Endothelial cell (in vitro differentiated cells): ENCODE results near the gene SPINT2. TPM values are rescaled to one million over a fixed set of nuclear protein-coding genes. Genes with fewer than 3 reads are reported as not detected.

Experiments
- DNase-seq: peaks from one replicate; pipeline ENCODE4 v3.0.0; 2021; ENCODE audit warnings: low spot score
- H3K27ac Mint-ChIP-seq: one replicate; pipeline ENCODE4 v1.8.0; 2021; ENCODE audit warnings: mixed read lengths, inconsistent platforms; ENCODE audit not compliant: unreplicated experiment
- H3K27me3 Mint-ChIP-seq: one replicate; pipeline ENCODE4 v1.8.0; 2021; ENCODE audit warnings: mild to moderate bottlenecking, moderate library complexity, mixed read lengths, inconsistent platforms; ENCODE audit not compliant: unreplicated experiment
- H3K36me3 Mint-ChIP-seq: one replicate; pipeline ENCODE4 v1.8.0; 2021; ENCODE audit warnings: mild to moderate bottlenecking, low read depth, mixed read lengths, inconsistent platforms; ENCODE audit not compliant: unreplicated experiment
- H3K4me1 Mint-ChIP-seq: one replicate; pipeline ENCODE4 v1.8.0; 2021; ENCODE audit warnings: mild to moderate bottlenecking, mixed read lengths, inconsistent platforms; ENCODE audit not compliant: unreplicated experiment
- H3K4me3 Mint-ChIP-seq: one replicate; pipeline ENCODE4 v1.8.0; 2021; ENCODE audit warnings: mild to moderate bottlenecking, mixed read lengths, inconsistent platforms; ENCODE audit not compliant: unreplicated experiment
- H3K9me3 Mint-ChIP-seq: one replicate; pipeline ENCODE4 v1.8.0; 2021; ENCODE audit warnings: mixed read lengths, inconsistent platforms; ENCODE audit not compliant: unreplicated experiment
- total RNA-seq: library from RNA; stranded (reverse); fragmentation: NEBNext Ultra II Directional; extraction: Animal tissue kit (Norgen Biotek cat#: 25700); gene quantifications from one replicate; pipeline ENCODE4 v1.2.1, GENCODE V29; 2021; ENCODE audit not compliant: unreplicated experiment
- TF ChIP-seq, protein P1 (sequence below): fragments of 200-600 bp; sonication (generic); IDR thresholded peaks from one replicate; pipeline ENCODE4 v1.5.0; 2021; ENCODE audit warnings: antibody characterized with exemption; ENCODE audit not compliant: unreplicated experiment

Gene SPINT2
- total RNA-seq, 1 donor from 2014 or later, result 93.4 TPM

DNA sequence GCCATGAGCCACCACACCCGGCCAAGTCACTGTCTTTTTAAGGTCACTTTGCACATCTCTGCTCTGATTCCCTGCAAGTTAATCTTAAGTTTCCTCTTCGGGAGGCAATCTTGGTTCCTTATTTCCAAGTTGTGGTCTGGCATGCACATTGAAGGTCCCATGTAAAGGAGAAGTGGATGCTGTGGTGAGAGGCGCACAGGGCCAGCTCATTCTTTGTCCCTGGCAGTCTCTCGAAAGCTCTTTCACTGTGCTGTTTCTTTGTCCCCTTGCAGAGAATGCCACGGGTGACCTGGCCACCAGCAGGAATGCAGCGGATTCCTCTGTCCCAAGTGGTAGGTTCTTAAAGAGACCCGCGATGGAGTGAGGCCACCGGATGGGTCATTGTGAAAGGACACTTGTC is 23.2 kb downstream of the SPINT2 start:
- no peak for DNase-seq
- peaks cover 8% of the 10 kb centered on the region for H3K4me1 Mint-ChIP-seq
- no peaks in the 10 kb centered on the region for H3K9me3 Mint-ChIP-seq
- peaks cover 3% of the 10 kb centered on the region for H3K27me3 Mint-ChIP-seq
- H3K36me3 Mint-ChIP-seq, result peaks cover 13% of the 10 kb centered on the region
- no peak overlapping the region for H3K4me3 Mint-ChIP-seq
- no peak overlapping the region for H3K27ac Mint-ChIP-seq
- TF ChIP-seq, protein P1, sequence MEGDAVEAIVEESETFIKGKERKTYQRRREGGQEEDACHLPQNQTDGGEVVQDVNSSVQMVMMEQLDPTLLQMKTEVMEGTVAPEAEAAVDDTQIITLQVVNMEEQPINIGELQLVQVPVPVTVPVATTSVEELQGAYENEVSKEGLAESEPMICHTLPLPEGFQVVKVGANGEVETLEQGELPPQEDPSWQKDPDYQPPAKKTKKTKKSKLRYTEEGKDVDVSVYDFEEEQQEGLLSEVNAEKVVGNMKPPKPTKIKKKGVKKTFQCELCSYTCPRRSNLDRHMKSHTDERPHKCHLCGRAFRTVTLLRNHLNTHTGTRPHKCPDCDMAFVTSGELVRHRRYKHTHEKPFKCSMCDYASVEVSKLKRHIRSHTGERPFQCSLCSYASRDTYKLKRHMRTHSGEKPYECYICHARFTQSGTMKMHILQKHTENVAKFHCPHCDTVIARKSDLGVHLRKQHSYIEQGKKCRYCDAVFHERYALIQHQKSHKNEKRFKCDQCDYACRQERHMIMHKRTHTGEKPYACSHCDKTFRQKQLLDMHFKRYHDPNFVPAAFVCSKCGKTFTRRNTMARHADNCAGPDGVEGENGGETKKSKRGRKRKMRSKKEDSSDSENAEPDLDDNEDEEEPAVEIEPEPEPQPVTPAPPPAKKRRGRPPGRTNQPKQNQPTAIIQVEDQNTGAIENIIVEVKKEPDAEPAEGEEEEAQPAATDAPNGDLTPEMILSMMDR, result no peak

DNA sequence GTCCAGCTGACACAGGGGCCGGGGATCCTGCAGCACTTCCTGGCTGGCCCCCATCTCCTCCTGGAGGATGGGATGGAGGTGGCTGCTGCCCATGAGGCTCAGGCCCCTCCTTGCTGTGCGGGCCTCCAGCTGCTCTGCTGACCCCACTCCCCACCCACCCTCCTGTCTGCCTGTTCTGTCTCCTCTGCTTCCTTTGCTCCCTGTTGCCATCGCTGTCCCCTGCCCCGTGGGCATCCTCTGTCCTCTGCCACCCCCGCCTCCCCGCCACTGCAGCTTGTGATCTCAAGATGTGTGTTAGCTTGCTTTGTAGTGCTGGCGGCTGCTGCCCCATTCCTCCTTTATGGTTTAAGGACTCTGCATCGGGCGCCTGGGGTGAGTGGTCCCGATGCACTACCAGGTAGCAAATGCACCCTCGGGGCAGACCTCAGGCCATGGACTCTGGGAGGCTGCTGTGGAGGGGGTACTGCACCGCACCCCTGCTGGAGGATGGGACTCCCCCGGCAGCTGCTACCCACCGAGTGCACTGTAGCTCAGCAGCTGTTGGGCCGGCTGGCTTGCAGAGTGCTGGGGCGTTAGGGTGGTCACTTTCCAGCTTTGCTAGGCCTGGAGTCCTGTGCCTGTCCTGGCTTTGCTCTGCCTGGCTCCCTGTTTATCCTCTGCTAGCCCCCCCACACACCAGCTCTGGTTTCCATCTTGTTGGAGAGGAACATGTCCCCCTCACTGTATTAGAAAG is 23.9 kb downstream of the SPINT2 start:
- Mint-ChIP-seq H3K27ac (no peak overlapping the region), H3K27me3 (peaks cover 4% of the 10 kb centered on the region), H3K4me1 (peaks cover 3% of the 10 kb centered on the region), H3K4me3 (no peak overlapping the region), H3K36me3 (peaks cover 13% of the 10 kb centered on the region), H3K9me3 (no peaks in the 10 kb centered on the region)
- TF ChIP-seq, protein P1, result no peak
- no peak for DNase-seq

- H3K27ac Mint-ChIP-seq, result no peak overlapping the region
Observed at GRCh38 chr19:38289955-38290354, 25.6 kb downstream of the SPINT2 start.

GRCh38 chr19:38290631-38291147 is 26.3 kb downstream of the SPINT2 start:
- no peak for DNase-seq
- TF ChIP-seq, protein P1, result no peak
- H3K27ac Mint-ChIP-seq, result no peak overlapping the region
- peak overlapping the region; percentile 53 for H3K4me3 Mint-ChIP-seq
- H3K9me3 Mint-ChIP-seq, result no peaks in the 10 kb centered on the region
- peaks cover 4% of the 10 kb centered on the region for H3K27me3 Mint-ChIP-seq
- H3K4me1 Mint-ChIP-seq, result no peaks in the 10 kb centered on the region
- peaks cover 13% of the 10 kb centered on the region for H3K36me3 Mint-ChIP-seq

More at GRCh38 chr19:38289955-38290354, 25.6 kb downstream of the SPINT2 start:
- DNase-seq, result no peak
- no peak overlapping the region for H3K4me3 Mint-ChIP-seq
- H3K27me3 Mint-ChIP-seq, result peaks cover 4% of the 10 kb centered on the region
- H3K36me3 Mint-ChIP-seq, result peaks cover 13% of the 10 kb centered on the region
- TF ChIP-seq, protein P1, result no peak
- H3K4me1 Mint-ChIP-seq, result no peaks in the 10 kb centered on the region
- no peaks in the 10 kb centered on the region for H3K9me3 Mint-ChIP-seq

- H3K4me3 Mint-ChIP-seq, result no peak overlapping the region
- H3K4me1 Mint-ChIP-seq, result no peaks in the 10 kb centered on the region
- H3K27me3 Mint-ChIP-seq, result peaks cover 4% of the 10 kb centered on the region
- TF ChIP-seq, protein P1, result no peak
- no peak overlapping the region for H3K27ac Mint-ChIP-seq
- H3K36me3 Mint-ChIP-seq, result peaks cover 13% of the 10 kb centered on the region
- H3K9me3 Mint-ChIP-seq, result no peaks in the 10 kb centered on the region
- no peak for DNase-seq
Observed at GRCh38 chr19:38291855-38292254, 27.5 kb downstream of the SPINT2 start.
